ENCODE data around the gene NETO2.
A peak's percentile ranks its signal among the peaks of the same experiment; 100 is the strongest.
"Not testable (repeated sequence)": the region's sequence is repeated elsewhere in the genome, so short reads cannot be mapped to it uniquely, and the experiment has no call there.

NETO2 gene

GRCh38 chr16:47136099-47136842 is 7.5 kb downstream of the NETO2 start:
- DNase-seq (ENCODE audit: low spot score), result no peak

- DNase-seq (ENCODE audit: low spot score), result no peak
These were observed 9.2 kb downstream of the NETO2 start for GRCh38 chr16:47134550-47134949.

GRCh38 chr16:47132308-47132707 is 11.4 kb downstream of the NETO2 start:
- DNase-seq (ENCODE audit: low spot score), result no peak

GRCh38 chr16:47129755-47130435 is 13.8 kb downstream of the NETO2 start:
- no peak for DNase-seq (ENCODE audit: low spot score)

- DNase-seq (ENCODE audit: low spot score), result no peak
These were observed 16.2 kb downstream of the NETO2 start for GRCh38 chr16:47127541-47127940.

- DNase-seq (ENCODE audit: low spot score), result no peak
These were observed 18.0 kb downstream of the NETO2 start for GRCh38 chr16:47125757-47126156.

- DNase-seq (ENCODE audit: low spot score), result peak; percentile 57
These were observed 30.6 kb downstream of the NETO2 start for GRCh38 chr16:47113130-47113529.

- no peak for DNase-seq (ENCODE audit: low spot score)
These were observed 32.8 kb downstream of the NETO2 start for GRCh38 chr16:47110939-47111338.

GRCh38 chr16:47109361-47109760 is 34.4 kb downstream of the NETO2 start:
- no peak for DNase-seq (ENCODE audit: low spot score)

GRCh38 chr16:47102921-47103320 is 40.8 kb downstream of the NETO2 start:
- DNase-seq (ENCODE audit: low spot score), result not testable (repeated sequence)

- not testable (repeated sequence) for DNase-seq (ENCODE audit: low spot score)
These were observed 46.6 kb downstream of the NETO2 start for GRCh38 chr16:47097154-47097553.

- DNase-seq (ENCODE audit: low spot score), result no peak
These were observed 47.4 kb downstream of the NETO2 start for GRCh38 chr16:47096297-47096696.

GRCh38 chr16:47084198-47084597 is 59.5 kb downstream of the NETO2 start:
- DNase-seq (ENCODE audit: low spot score), result peak; percentile 9

- DNase-seq (ENCODE audit: low spot score), result no peak
These were observed 61.5 kb downstream of the NETO2 start for GRCh38 chr16:47082099-47082865.

- DNase-seq (ENCODE audit: low spot score), result no peak
These were observed 62.6 kb downstream of the NETO2 start for GRCh38 chr16:47081115-47081514.

GRCh38 chr16:47079860-47080259 is 63.9 kb downstream of the NETO2 start:
- peak; percentile 39 for DNase-seq (ENCODE audit: low spot score)

- DNase-seq (ENCODE audit: low spot score), result no peak
These were observed 70.3 kb downstream of the NETO2 start for GRCh38 chr16:47073223-47074155.

GRCh38 chr16:47072158-47072557 is 71.6 kb downstream of the NETO2 start:
- DNase-seq (ENCODE audit: low spot score), result no peak

- DNase-seq (ENCODE audit: low spot score), result no peak
These were observed 73.7 kb downstream of the NETO2 start for GRCh38 chr16:47069841-47070584.

GRCh38 chr16:47069313-47069712 is 74.4 kb downstream of the NETO2 start:
- no peak for DNase-seq (ENCODE audit: low spot score)

- DNase-seq (ENCODE audit: low spot score), result no peak
These were observed 76.5 kb downstream of the NETO2 start for GRCh38 chr16:47067203-47067602.

Measured in putamen (tissue), 1 donor.